Endothelial cell of umbilical vein (primary cell): ENCODE measurements around the gene NDUFAF7. TPM values are rescaled to one million over a fixed set of nuclear protein-coding genes. Genes with fewer than 3 reads are reported as not detected.
"Not testable (repeated sequence)": the region's sequence is repeated elsewhere in the genome, so short reads cannot be mapped to it uniquely, and the experiment has no call there.

Experiments
- BruUV-seq: library from RNA; stranded (reverse); fragments of 400-500 nt; replicated peaks from 2 replicates; lab custom pipeline; 2021; lab: Mats Ljungman, UMichigan
- CTCF ChIA-PET: fragments of 300-600, 350-600 bp; sonication (Branson Sonifier 250); formaldehyde crosslinking; loops from one replicate; lab custom pipeline; 2021; ENCODE audit warnings: antibody characterized with exemption, inconsistent platforms; lab: Charles Lee
- POLR2A ChIA-PET: fragments of 300-600, 350-600 bp; sonication (Branson Sonifier 250); formaldehyde crosslinking; loops from one replicate; lab custom pipeline; 2021; ENCODE audit warnings: antibody characterized with exemption, inconsistent platforms; lab: Charles Lee
- DNase-seq: peaks from one replicate; pipeline ENCODE4 v3.0.0-alpha.2; 2011; ENCODE audit warnings: low read depth, low spot score
- FAIRE-seq: peaks from 2 replicates; lab custom pipeline; 2011; peaks lifted over from hg19 to GRCh38; lab: Jason Lieb, UNC
- H2AFZ ChIP-seq: 2 replicates; pipeline ENCODE4 v1.6.0; 2012; ENCODE audit warnings: low read depth, low read length, control low read depth, inconsistent platforms
- H3K27ac ChIP-seq: 2 replicates; pipeline ENCODE4 v1.5.1; 2011; ENCODE audit warnings: low read depth, mild to moderate bottlenecking, control low read depth, low read length, moderate library complexity; ENCODE audit not compliant: insufficient read depth
- H3K27me3 ChIP-seq, 2 experiments: 2 replicates each; pipeline versions ENCODE4 v1.6.0 to v1.6.1; 2011; ENCODE audit warnings: low read length in 2 of 2, mixed read lengths in 1 of 2; ENCODE audit not compliant: control insufficient read depth in 2 of 2, insufficient read depth in 2 of 2
- H3K36me3 ChIP-seq, 2 experiments: 2 replicates in 1 of 2; 3 replicates in 1 of 2; pipeline ENCODE4 v1.5.1; 2011; ENCODE audit warnings: low read length in 2 of 2, mild to moderate bottlenecking in 1 of 2, moderate library complexity in 1 of 2; ENCODE audit not compliant: control insufficient read depth in 2 of 2, insufficient read depth in 2 of 2; ENCODE audit errors: extremely low read depth in 1 of 2
- H3K4me1 ChIP-seq: 3 replicates; pipeline ENCODE4 v1.5.1; 2011; ENCODE audit warnings: mild to moderate bottlenecking, low read length; ENCODE audit not compliant: control insufficient read depth, insufficient read depth; ENCODE audit errors: extremely low read depth
- H3K4me2 ChIP-seq: 2 replicates; pipeline ENCODE4 v1.6.1; 2011; ENCODE audit warnings: low read length, control low read depth, mixed read lengths; ENCODE audit not compliant: insufficient read depth
- H3K4me3 ChIP-seq, 3 experiments: fragments of 200-600 bp in 1 of 3; sonication (generic), shearing (Covaris generic) in 1 of 3; replicated peaks in 1 of 3; 2 replicates each; pipeline ENCODE4 v1.5.1; 2011 to 2016; ENCODE audit warnings: control low read depth in 3 of 3, low read length in 3 of 3, mild to moderate bottlenecking in 2 of 3, inconsistent platforms in 1 of 3, low read depth in 1 of 3, moderate library complexity in 1 of 3; ENCODE audit not compliant: insufficient read depth in 1 of 3
- H3K79me2 ChIP-seq: 2 replicates; pipeline ENCODE4 v1.6.0; 2012; ENCODE audit warnings: low read length, inconsistent platforms; ENCODE audit not compliant: control insufficient read depth, insufficient read depth
- H3K9ac ChIP-seq: replicated peaks from 2 replicates; pipeline ENCODE3; 2011; ENCODE audit warnings: low read length, control low read depth; ENCODE audit not compliant: insufficient read depth; ENCODE audit errors: extremely low read depth
- H3K9me1 ChIP-seq: replicated peaks from 3 replicates; pipeline ENCODE4 v1.6.0; 2011; ENCODE audit warnings: mild to moderate bottlenecking, low read length; ENCODE audit not compliant: control insufficient read depth, insufficient read depth; ENCODE audit errors: extremely low read depth
- H3K9me3 ChIP-seq: replicated peaks from 2 replicates; pipeline ENCODE4 v1.5.1; 2012; ENCODE audit warnings: low read length, inconsistent platforms; ENCODE audit not compliant: control insufficient read depth, insufficient read depth
- H4K20me1 ChIP-seq: replicated peaks from 2 replicates; pipeline ENCODE3; 2011; ENCODE audit warnings: mild to moderate bottlenecking, low read length; ENCODE audit not compliant: control insufficient read depth, insufficient read depth; ENCODE audit errors: extremely low read depth
- EZH2 ChIP-seq: IDR thresholded peaks from 2 replicates; pipeline ENCODE4 v1.6.1; 2012; ENCODE audit warnings: borderline replicate concordance, low read depth, mild to moderate bottlenecking, moderate library complexity, low read length, inconsistent platforms; ENCODE audit not compliant: severe bottlenecking
- FOS ChIP-seq: IDR thresholded peaks from 2 replicates; pipeline ENCODE4 v1.6.1; 2011; ENCODE audit warnings: mild to moderate bottlenecking, low read length, moderate library complexity, borderline replicate concordance; ENCODE audit not compliant: insufficient read depth
- GATA2 ChIP-seq: IDR thresholded peaks from 2 replicates; pipeline ENCODE4 v1.7.0; 2011; ENCODE audit warnings: low read depth, mild to moderate bottlenecking, moderate library complexity, mixed read lengths, low read length; ENCODE audit not compliant: insufficient read length, insufficient read depth
- JUN ChIP-seq: IDR thresholded peaks from 2 replicates; pipeline ENCODE4 v1.6.1; 2011; ENCODE audit warnings: borderline replicate concordance, low read depth; ENCODE audit not compliant: insufficient read length, insufficient read depth
- MYC ChIP-seq: IDR thresholded peaks from one replicate; pipeline ENCODE4 v1.6.1; 2011; ENCODE audit warnings: mild to moderate bottlenecking, low read depth, low read length
- POLR2A ChIP-seq: IDR thresholded peaks from 2 replicates; pipeline ENCODE4 v1.6.1; 2012; ENCODE audit warnings: low read depth, mild to moderate bottlenecking, control low read depth, low read length
- POLR2AphosphoS5 ChIP-seq: IDR thresholded peaks from 2 replicates; pipeline ENCODE4 v1.6.1; 2012; ENCODE audit warnings: low read depth, mild to moderate bottlenecking, control low read depth, low read length, moderate library complexity; ENCODE audit not compliant: insufficient read depth
- dilution Hi-C: fragments of 300-500 bp; cut with MboI; formaldehyde crosslinking; loops from one replicate; pipeline ENCODE4 v1.15.0; 2019; ENCODE audit warnings: low sequenced_read_pairs; ENCODE audit not compliant: extremely low pct_ligation_motif_present
- intact Hi-C: fragments of 100-400 bp; cut with micrococcal nuclease; formaldehyde crosslinking; loops from one replicate; pipeline ENCODE4 v1.10.0; 2022
- polyA plus RNA-seq, 4 experiments: library from polyadenylated mRNA; depleted of rRNA in 3 of 4; stranded (reverse) in 3 of 4; unstranded in 1 of 4; fragments of >200 nt; gene quantifications; 2 replicates each; pipeline versions ENCODE4 v1.2.1 to v1.2.3, GENCODE V29; 2011 to 2012; ENCODE audit warnings: missing spikeins in 1 of 4
- total RNA-seq: library from RNA; stranded (reverse); gene quantifications from 2 replicates; pipeline ENCODE4 v1.2.3, GENCODE V29; 2021
- TF ChIP-seq, protein P1 (sequence below), 2 donors: IDR thresholded peaks; 1 replicate in 1 of 2; 2 replicates in 1 of 2; pipeline ENCODE4 v1.5.1; 2011; ENCODE audit warnings: low read length in 2 of 2, mild to moderate bottlenecking in 2 of 2, moderate library complexity in 2 of 2, control low read depth in 1 of 2, inconsistent platforms in 1 of 2, low read depth in 1 of 2; ENCODE audit not compliant: insufficient read depth in 1 of 2; ENCODE audit errors: extremely low read depth in 1 of 2
- TF ChIP-seq, protein P2 (sequence below): IDR thresholded peaks from 2 replicates; pipeline ENCODE4 v1.6.1; 2011; ENCODE audit not compliant: insufficient read depth, insufficient read length

Gene NDUFAF7
- total and polyA plus RNA-seq, 2 donors (not counting 3 experiments of a cell fraction or from before 2014, with no cell fraction given), result 11.6 to 23.4 TPM

DNA sequence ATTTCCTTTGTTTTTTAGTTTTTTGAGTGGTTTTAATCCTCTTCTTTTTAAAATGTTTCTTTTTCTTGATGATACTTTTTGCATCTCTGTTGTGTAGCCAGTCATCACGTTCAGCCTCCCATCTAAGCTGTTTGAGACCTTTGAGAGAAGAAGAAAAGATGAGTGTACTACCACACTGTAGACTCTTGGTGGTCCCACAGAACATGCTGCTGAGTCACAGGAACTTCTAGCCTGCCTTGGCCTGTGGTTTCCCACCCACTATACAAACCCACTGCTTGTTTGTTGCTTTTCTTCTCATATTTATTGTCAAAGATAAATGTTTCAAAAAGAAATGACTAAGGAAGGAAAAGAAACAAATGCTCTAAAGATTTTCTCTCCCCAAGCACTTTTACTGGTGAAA is 29.7 kb upstream of the NDUFAF7 start:
- no peak for FAIRE-seq
- Histone ChIP-seq H3K4me3 (no peak overlapping the region), H3K9me3 (no peaks in the 10 kb centered on the region), H3K36me3 (peaks cover 12 to 16% of the 10 kb centered on the region in 2 experiments), H3K9me1 (no peaks in the 10 kb centered on the region), H4K20me1 (no peaks in the 10 kb centered on the region), H3K4me1 (peaks cover 6% of the 10 kb centered on the region), H3K27ac (no peak overlapping the region), H3K79me2 (peaks cover 36% of the 10 kb centered on the region), H3K4me2 (no peak overlapping the region), H3K27me3 (no peaks in the 10 kb centered on the region), H3K9ac (no peak overlapping the region), H2AFZ (no peak overlapping the region)
- CTCF ChIA-PET, result interaction anchor here (0.9 to 2.1 kb wide), 2 partner anchors 10 to 14 kb away, joined by 4 to 5 read pairs; no protein-coding TSS in a partner anchor
- dilution Hi-C loops, result no loop called here
- intact Hi-C loops, result no loop called here
- DNase-seq, result no peak
- TF ChIP-seq FOS (peak; percentile 5), POLR2AphosphoS5 (no peak)
- POLR2A ChIA-PET, result no interaction called here
- no TSS peak for BruUV-seq

DNA sequence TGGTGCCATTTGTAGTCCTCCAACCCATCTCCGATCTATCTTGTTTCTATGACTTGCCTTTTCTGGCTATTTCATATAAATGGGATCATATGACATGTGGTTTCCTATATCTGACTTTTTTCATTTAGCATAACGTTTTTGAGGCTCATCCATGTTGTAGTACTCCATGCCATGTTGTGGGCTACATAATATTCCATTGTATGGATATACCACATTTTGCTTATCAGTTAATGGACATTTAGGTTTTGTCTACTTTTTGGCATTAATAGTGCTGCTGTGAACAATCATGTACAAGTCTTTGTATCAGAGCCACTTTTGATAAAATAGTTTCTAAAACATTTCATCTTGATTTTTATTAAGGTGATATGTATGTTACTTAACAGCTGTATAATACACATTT is 27.8 kb upstream of the NDUFAF7 start:
- no peaks in the 10 kb centered on the region for H3K27me3 ChIP-seq
- FAIRE-seq, result no peak
- H3K4me3 ChIP-seq, result no peak overlapping the region
- no peak for TF ChIP-seq MYC
- TF ChIP-seq EZH2, result no peak
- TF ChIP-seq, protein P1, sequence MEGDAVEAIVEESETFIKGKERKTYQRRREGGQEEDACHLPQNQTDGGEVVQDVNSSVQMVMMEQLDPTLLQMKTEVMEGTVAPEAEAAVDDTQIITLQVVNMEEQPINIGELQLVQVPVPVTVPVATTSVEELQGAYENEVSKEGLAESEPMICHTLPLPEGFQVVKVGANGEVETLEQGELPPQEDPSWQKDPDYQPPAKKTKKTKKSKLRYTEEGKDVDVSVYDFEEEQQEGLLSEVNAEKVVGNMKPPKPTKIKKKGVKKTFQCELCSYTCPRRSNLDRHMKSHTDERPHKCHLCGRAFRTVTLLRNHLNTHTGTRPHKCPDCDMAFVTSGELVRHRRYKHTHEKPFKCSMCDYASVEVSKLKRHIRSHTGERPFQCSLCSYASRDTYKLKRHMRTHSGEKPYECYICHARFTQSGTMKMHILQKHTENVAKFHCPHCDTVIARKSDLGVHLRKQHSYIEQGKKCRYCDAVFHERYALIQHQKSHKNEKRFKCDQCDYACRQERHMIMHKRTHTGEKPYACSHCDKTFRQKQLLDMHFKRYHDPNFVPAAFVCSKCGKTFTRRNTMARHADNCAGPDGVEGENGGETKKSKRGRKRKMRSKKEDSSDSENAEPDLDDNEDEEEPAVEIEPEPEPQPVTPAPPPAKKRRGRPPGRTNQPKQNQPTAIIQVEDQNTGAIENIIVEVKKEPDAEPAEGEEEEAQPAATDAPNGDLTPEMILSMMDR (IDR thresholded peaks at IDR 0.05; ENCODE audit: extremely low read depth in 1 of 2, insufficient read depth in 1 of 2, low read depth in 1 of 2, low read length in 2 of 2), result no peak
- TF ChIP-seq POLR2AphosphoS5, result no peak
- no peak for TF ChIP-seq GATA2
- no peak for TF ChIP-seq FOS
- TF ChIP-seq, protein P2, sequence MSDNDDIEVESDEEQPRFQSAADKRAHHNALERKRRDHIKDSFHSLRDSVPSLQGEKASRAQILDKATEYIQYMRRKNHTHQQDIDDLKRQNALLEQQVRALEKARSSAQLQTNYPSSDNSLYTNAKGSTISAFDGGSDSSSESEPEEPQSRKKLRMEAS, result no peak
- no peak for TF ChIP-seq POLR2A
- TF ChIP-seq JUN, result no peak
- BruUV-seq, result no TSS peak
- POLR2A ChIA-PET, result no interaction called here
- H3K27ac ChIP-seq, result no peak overlapping the region
- H3K9me3 ChIP-seq, result no peaks in the 10 kb centered on the region
- no peaks in the 10 kb centered on the region for H3K4me1 ChIP-seq
- intact Hi-C loops (no loop called here), dilution Hi-C loops (no loop called here)
- H3K9me1 ChIP-seq, result no peaks in the 10 kb centered on the region
- peaks cover 12 to 16% of the 10 kb centered on the region in 2 experiments for H3K36me3 ChIP-seq
- CTCF ChIA-PET, result interaction anchor here (1.4 kb wide), 1 partner anchor 13 kb away, joined by 3 read pairs; no protein-coding TSS in a partner anchor
- no peaks in the 10 kb centered on the region for H4K20me1 ChIP-seq
- H3K79me2 ChIP-seq, result peaks cover 38% of the 10 kb centered on the region
- no peak for DNase-seq
- H3K9ac ChIP-seq, result no peak overlapping the region
- no peak overlapping the region for H2AFZ ChIP-seq
- H3K4me2 ChIP-seq, result no peak overlapping the region

DNA sequence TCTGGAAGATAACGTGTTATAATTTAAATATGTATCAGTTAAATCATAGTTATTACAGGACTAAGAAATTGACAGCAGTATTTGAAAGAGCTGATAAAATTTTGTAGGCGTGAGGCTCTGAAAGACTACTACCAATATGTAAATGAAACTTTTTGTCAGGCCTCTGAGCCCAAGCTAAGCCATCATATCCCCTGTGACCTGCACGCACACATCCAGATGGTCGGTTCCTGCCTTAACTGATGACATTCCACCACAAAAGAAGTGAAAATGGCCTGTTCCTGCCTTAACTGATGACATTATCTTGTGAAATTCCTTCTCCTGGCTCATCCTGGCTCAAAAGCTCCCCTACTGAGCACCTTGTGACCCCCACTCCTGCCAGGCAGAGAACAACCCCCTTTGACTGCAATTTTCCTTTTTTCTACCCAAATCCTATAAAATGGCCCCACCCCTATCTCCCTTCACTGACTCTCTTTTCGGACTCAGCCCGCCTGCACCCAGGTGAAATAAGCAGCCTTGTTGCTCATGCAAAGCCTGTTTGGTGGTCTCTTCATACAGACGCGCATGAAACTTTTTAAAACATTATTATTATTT is 26.3 kb upstream of the NDUFAF7 start:
- H3K9me3 ChIP-seq, dilution Hi-C loops, H3K27ac ChIP-seq, H3K9ac ChIP-seq, H3K4me1 ChIP-seq, H4K20me1 ChIP-seq, intact Hi-C loops, DNase-seq, H3K4me3 ChIP-seq, H3K9me1 ChIP-seq, H2AFZ ChIP-seq, H3K27me3 ChIP-seq, H3K4me2 ChIP-seq, FAIRE-seq, BruUV-seq, POLR2A ChIA-PET: not testable (repeated sequence)
- CTCF ChIA-PET, result interaction anchor here (1.4 kb wide), 1 partner anchor 11 kb away, joined by 3 read pairs; no protein-coding TSS in a partner anchor
- H3K79me2 ChIP-seq, result peaks cover 37% of the 10 kb centered on the region
- H3K36me3 ChIP-seq, result peaks cover 12 to 16% of the 10 kb centered on the region in 2 experiments
